ENCODE results near the gene TRMT61A. TPM values are rescaled to one million over a fixed set of nuclear protein-coding genes. Genes with fewer than 3 reads are reported as not detected.
A peak's percentile ranks its signal among the peaks of the same experiment; 100 is the strongest.

The TRMT61A gene
- total and polyA plus RNA-seq, 12 donors, result 2.9 to 14.7 (median 4.0) TPM

DNA sequence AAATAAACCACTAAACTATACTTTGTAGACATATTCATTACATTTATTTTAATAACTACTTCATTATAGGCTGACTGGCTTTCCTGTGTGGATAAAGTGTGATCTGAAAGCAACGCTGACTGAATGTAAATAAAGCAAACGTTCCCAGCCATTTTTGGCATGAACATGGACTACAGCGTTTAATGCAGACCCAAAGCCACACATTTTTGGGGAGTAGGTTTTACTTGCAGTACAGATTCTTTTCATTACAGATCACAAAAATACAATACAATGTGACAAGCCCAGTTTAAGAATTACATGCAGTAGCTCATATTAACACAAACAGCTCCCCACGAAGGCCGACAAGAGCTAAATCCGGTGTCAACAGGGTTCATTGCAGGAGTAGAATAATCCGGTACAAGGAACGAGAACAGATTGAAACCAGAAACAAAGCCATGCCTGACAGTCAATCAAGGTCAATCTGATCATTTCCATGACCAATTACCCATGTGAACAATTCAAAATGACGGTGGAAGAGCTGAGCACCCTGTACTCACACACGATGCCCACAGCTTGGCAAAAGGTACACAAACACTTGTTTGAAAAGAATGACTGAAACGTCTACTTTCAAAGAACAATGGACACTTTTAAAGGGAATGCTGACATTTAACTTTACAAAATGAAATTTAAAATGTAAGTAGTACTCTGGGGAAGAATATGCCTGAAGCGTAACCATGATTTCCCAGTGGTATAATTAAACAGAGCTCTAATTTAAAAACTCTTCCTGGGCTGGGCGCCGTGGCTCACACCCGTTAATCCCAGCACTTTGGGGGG is 28.2 kb downstream of the TRMT61A start:
- Histone ChIP-seq H3K9me3 (no peaks in the 10 kb centered on the region), H3K27me3 (no peaks in the 10 kb centered on the region), H3K27ac (peak overlapping the region in 7 of 10 donors; percentile 18 to 93 (median 38)), H3K4me3 (no peak overlapping the region), H3K4me1 (peaks cover 10 to 96% (median 74%) of the 10 kb centered on the region in 9 donors), H3K36me3 (peaks cover 0 to 49% (median 17%) of the 10 kb centered on the region in 9 donors)
- DNase-seq, result no peak
- intact Hi-C loops (cut with DNase I), result no loop called here
- ATAC-seq, result no peak
- no peak for TF ChIP-seq CTCF (IDR thresholded peaks at IDR 0.05)
- 63 to 65% methylated on average over 15 of the region's 15 CpGs for WGBS, 2 donors

DNA sequence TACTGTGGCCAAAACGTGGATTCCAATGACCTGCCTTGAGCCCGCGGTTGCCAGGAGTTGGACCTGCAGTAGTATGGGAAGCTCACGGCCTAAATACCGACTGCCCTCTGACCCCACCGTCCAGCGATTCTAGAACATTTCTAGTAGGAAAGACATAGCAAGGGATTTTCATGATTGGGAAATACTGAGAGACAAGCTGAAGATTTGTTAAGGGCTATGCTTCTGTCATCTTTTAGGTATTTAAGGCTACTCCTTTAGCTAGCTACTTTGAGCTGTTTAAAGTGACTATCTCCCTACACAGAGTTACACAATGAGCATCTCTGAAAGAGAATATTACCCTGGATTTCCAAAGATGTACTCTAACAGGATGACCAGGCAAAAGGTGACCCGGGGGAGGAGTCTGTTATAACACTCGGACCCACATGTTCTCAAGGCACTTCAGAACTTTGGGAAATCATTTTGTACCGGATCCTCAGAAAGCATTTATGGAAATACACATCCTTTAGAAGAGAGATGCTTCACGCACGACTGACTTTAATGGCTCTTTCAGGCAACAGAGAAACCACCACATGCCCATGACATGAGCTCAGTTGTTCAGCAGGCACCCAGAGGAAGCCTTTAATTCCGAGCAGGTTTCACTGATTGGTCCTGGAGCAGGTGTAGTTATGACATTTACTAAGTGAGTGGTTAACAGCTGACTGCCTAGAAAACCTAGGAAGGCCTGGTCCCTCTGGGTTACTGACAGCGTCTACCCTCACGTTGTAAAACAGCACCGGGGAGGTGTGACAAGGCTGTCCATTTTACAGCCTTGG is 29.3 kb downstream of the TRMT61A start:
- H3K27ac ChIP-seq, result peak overlapping the region in 5 of 10 donors; percentile 20 to 99 (median 52)
- DNase-seq, result no peak
- H3K9me3 ChIP-seq, result no peaks in the 10 kb centered on the region
- H3K4me1 ChIP-seq, result peaks cover 4 to 87% (median 67%) of the 10 kb centered on the region in 9 donors
- H3K36me3 ChIP-seq, result peaks cover 0 to 49% (median 17%) of the 10 kb centered on the region in 9 donors
- intact Hi-C loops (cut with DNase I), result no loop called here
- ATAC-seq, result peak in 1 of 8 donors; percentile 6
- no peak for TF ChIP-seq CTCF (IDR thresholded peaks at IDR 0.05)
- 79 to 82% methylated on average over 16 of the region's 16 CpGs for WGBS, 2 donors
- H3K4me3 ChIP-seq, result no peak overlapping the region
- no peaks in the 10 kb centered on the region for H3K27me3 ChIP-seq

GRCh38 chr14:103559766-103560165 is 30.8 kb downstream of the TRMT61A start:
- intact Hi-C loops (cut with DNase I), result loop anchor here in 3 of 10 donors (10.0 kb wide), 3 partner anchors 125 to 415 kb away; no protein-coding TSS in a partner anchor
- Histone ChIP-seq H3K36me3 (peaks cover 0 to 49% (median 17%) of the 10 kb centered on the region in 9 donors), H3K4me3 (no peak overlapping the region), H3K9me3 (no peaks in the 10 kb centered on the region), H3K4me1 (peaks cover 10 to 89% (median 71%) of the 10 kb centered on the region in 9 donors), H3K27me3 (no peaks in the 10 kb centered on the region), H3K27ac (peak overlapping the region in 7 of 10 donors; percentile 13 to 99 (median 93))
- DNase-seq (no peak), ATAC-seq (no peak)
- 52 to 61% methylated on average over 9 of the region's 9 CpGs for WGBS, 2 donors
- TF ChIP-seq CTCF (IDR thresholded peaks at IDR 0.05), result no peak

DNA sequence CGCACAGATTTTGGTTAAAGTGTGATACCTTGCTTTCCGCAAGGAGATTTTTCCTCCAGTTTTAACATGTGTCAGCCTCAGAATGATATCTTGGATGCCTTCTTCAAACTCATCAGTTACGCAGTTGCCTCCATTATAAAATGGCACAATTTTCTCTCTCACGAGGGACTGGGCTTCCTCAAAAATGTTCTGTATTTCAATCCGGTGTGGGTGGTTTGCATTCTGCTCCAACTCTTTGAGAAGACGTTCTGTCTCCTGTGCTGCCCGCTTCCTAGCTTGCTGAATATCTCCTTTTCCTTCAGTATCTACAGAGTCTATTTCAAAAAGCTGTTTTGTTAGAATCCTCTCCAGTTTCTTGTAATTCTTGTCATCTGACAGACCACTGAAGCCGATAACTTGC is 31.7 kb downstream of the TRMT61A start:
- peaks cover 10 to 88% (median 69%) of the 10 kb centered on the region in 9 donors for H3K4me1 ChIP-seq
- WGBS, 2 donors, result 72 to 76% methylated on average over 8 of the region's 8 CpGs
- H3K27ac ChIP-seq, result peak overlapping the region in 6 of 10 donors; percentile 97 to 100 (median 99)
- H3K36me3 ChIP-seq, result peaks cover 0 to 49% (median 17%) of the 10 kb centered on the region in 9 donors
- H3K27me3 ChIP-seq, result no peaks in the 10 kb centered on the region
- ATAC-seq (no peak), DNase-seq (no peak)
- intact Hi-C loops (cut with DNase I), result loop anchor here in 3 of 10 donors (10.0 kb wide), 3 partner anchors 124 to 414 kb away; no protein-coding TSS in a partner anchor
- no peaks in the 10 kb centered on the region for H3K9me3 ChIP-seq
- H3K4me3 ChIP-seq, result peak overlapping the region in 5 of 10 donors; percentile 96 to 100 (median 99)
- TF ChIP-seq CTCF (IDR thresholded peaks at IDR 0.05), result no peak
